ENCODE measurements around the gene OPRM1. TPM values are rescaled to one million over a fixed set of nuclear protein-coding genes. Genes with fewer than 3 reads are reported as not detected.
"Not testable (repeated sequence)": the region's sequence is repeated elsewhere in the genome, so short reads cannot be mapped to it uniquely, and the experiment has no call there.

Gene OPRM1
- total and polyA plus RNA-seq, 9 donors: not detected

GRCh38 chr6:154238831-154239230 is 199.8 kb downstream of the OPRM1 start:
- no peaks in the 10 kb centered on the region for H3K36me3 ChIP-seq
- H3K27ac ChIP-seq: no peak overlapping the region
- 85 to 87% (median 86%) methylated on average over 2 of the region's 2 CpGs for WGBS, 3 donors
- no peaks in the 10 kb centered on the region for H3K27me3 ChIP-seq
- no peaks in the 10 kb centered on the region for H3K9me3 ChIP-seq
- H3K4me1 ChIP-seq (ENCODE audit: insufficient read depth): no peaks in the 10 kb centered on the region
- TF ChIP-seq, protein P1, sequence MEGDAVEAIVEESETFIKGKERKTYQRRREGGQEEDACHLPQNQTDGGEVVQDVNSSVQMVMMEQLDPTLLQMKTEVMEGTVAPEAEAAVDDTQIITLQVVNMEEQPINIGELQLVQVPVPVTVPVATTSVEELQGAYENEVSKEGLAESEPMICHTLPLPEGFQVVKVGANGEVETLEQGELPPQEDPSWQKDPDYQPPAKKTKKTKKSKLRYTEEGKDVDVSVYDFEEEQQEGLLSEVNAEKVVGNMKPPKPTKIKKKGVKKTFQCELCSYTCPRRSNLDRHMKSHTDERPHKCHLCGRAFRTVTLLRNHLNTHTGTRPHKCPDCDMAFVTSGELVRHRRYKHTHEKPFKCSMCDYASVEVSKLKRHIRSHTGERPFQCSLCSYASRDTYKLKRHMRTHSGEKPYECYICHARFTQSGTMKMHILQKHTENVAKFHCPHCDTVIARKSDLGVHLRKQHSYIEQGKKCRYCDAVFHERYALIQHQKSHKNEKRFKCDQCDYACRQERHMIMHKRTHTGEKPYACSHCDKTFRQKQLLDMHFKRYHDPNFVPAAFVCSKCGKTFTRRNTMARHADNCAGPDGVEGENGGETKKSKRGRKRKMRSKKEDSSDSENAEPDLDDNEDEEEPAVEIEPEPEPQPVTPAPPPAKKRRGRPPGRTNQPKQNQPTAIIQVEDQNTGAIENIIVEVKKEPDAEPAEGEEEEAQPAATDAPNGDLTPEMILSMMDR (IDR thresholded peaks at IDR 0.05): no peak
- no peak for TF ChIP-seq POLR2A (IDR thresholded peaks at IDR 0.05)
- no peak for TF ChIP-seq EP300 (IDR thresholded peaks at IDR 0.05)
- intact Hi-C loops (cut with DNase I): no loop called here
- H3K4me3 ChIP-seq: no peak overlapping the region
- no peak for DNase-seq

GRCh38 chr6:154239392-154239791 is 200.4 kb downstream of the OPRM1 start:
- intact Hi-C loops (cut with DNase I): no loop called here
- DNase-seq: no peak
- H3K4me3 ChIP-seq: no peak overlapping the region
- WGBS, 3 donors: 97 to 98% (median 98%) methylated on average over 7 of the region's 7 CpGs
- no peaks in the 10 kb centered on the region for H3K27me3 ChIP-seq
- TF ChIP-seq EP300 (IDR thresholded peaks at IDR 0.05): no peak
- no peak for TF ChIP-seq POLR2A (IDR thresholded peaks at IDR 0.05)
- no peaks in the 10 kb centered on the region for H3K4me1 ChIP-seq (ENCODE audit: insufficient read depth)
- H3K27ac ChIP-seq: no peak overlapping the region
- H3K36me3 ChIP-seq: no peaks in the 10 kb centered on the region
- no peaks in the 10 kb centered on the region for H3K9me3 ChIP-seq

DNA sequence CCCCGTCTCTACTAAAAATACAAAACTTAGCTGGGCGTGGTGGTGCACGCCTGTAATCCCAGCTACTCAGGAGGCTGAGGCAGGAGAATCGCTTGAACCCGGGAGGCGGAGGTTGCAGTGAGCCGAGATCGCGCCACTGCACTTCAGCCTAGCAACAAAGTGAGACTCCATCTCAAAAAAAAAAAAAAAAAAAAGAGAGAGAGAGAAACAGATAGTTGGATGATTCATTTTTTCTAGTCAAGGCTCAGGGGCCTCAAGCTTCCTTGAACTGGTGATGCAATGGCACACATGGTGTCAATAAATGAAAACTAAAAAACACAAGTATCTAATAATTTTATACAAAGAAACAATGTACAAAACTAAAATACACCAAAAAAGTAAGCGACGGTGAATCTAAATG is 202.0 kb downstream of the OPRM1 start:
- H3K36me3 ChIP-seq; H3K4me3 ChIP-seq; H3K4me1 ChIP-seq (ENCODE audit: insufficient read depth); DNase-seq; H3K27ac ChIP-seq; H3K27me3 ChIP-seq; H3K9me3 ChIP-seq; intact Hi-C loops (cut with DNase I): not testable (repeated sequence)
- 92 to 97% (median 92%) methylated on average over 11 of the region's 11 CpGs for WGBS, 3 donors

DNA sequence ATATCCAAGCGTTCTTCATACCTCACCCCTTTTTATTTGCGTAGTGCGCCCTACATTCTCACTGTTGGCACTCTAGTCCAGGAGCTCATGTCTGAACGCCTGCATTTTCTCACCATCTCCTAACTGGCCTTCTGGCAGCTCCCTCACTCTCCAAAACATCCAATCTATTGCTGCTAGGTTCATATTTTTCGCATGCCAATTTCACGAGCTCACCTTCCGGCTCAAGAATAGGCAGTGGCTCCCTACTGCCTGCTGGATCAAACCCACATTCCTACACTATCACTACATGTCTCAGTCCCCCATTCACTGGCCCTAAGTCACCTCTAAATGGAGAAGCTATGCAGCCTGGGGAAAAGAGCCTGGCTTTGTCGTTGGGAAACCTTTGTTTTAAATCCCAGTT is 202.5 kb downstream of the OPRM1 start:
- no peaks in the 10 kb centered on the region for H3K9me3 ChIP-seq
- H3K4me1 ChIP-seq (ENCODE audit: insufficient read depth): no peaks in the 10 kb centered on the region
- no peak for TF ChIP-seq EP300 (IDR thresholded peaks at IDR 0.05)
- no peak for TF ChIP-seq POLR2A (IDR thresholded peaks at IDR 0.05)
- TF ChIP-seq, protein P1 (IDR thresholded peaks at IDR 0.05): no peak
- no peak for DNase-seq
- no peak overlapping the region for H3K27ac ChIP-seq
- no peaks in the 10 kb centered on the region for H3K36me3 ChIP-seq
- intact Hi-C loops (cut with DNase I): no loop called here
- WGBS, 3 donors: 88 to 94% (median 90%) methylated on average over 8 of the region's 8 CpGs
- H3K4me3 ChIP-seq: no peak overlapping the region
- H3K27me3 ChIP-seq: no peaks in the 10 kb centered on the region

DNA sequence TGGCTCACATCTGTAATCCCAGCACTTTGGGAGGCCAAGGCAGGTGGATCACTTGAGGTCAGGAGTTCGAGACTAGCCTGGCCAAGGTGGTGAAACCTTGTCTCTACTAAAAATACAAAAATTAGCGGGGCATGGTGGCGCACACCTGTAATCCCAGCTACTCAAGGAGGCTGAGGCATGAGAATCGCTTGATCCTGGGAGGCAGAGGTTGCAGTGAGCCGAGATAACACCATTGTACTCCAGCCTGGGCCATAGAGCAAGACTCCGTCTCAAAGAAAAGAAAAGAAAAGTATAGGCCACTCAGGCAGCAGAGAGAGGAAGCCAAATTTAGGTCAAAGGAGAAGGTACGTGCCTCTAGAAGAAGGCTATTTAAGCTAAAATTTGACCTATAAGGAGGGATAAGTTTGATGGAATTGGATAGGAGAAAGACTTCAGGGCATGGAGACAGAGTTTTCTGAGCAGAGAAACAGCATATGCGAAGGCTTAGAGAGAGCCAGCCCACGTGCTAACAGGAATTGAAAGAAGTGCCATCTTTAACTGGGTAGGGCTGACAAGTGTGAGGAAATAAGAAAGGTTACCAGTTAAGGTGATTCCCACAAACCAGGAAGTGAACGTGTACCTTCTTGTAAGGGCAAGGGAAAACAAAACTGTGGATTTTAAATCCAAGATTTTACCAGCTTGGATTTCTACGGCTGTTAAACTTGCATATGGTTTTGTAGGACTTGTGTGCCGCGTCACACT is 203.7 kb downstream of the OPRM1 start:
- no peaks in the 10 kb centered on the region for H3K27me3 ChIP-seq
- no peaks in the 10 kb centered on the region for H3K36me3 ChIP-seq
- H3K4me1 ChIP-seq (ENCODE audit: insufficient read depth): no peaks in the 10 kb centered on the region
- TF ChIP-seq EP300 (IDR thresholded peaks at IDR 0.05): no peak
- TF ChIP-seq, protein P1 (IDR thresholded peaks at IDR 0.05): no peak
- TF ChIP-seq POLR2A (IDR thresholded peaks at IDR 0.05): no peak
- no peaks in the 10 kb centered on the region for H3K9me3 ChIP-seq
- no peak for DNase-seq
- H3K27ac ChIP-seq: no peak overlapping the region
- intact Hi-C loops (cut with DNase I): no loop called here
- WGBS, 3 donors: 95 to 96% (median 96%) methylated on average over 13 of the region's 13 CpGs
- no peak overlapping the region for H3K4me3 ChIP-seq

All from ovary (tissue), 9 donors.